ENCODE results near the gene ARHGAP30. TPM values are rescaled to one million over a fixed set of nuclear protein-coding genes. Genes with fewer than 3 reads are reported as not detected.
A peak's percentile ranks its signal among the peaks of the same experiment; 100 is the strongest.

ARHGAP30 gene
- total RNA-seq, 2 donors from 2014 or later, result 0.07 to 0.13 TPM

DNA sequence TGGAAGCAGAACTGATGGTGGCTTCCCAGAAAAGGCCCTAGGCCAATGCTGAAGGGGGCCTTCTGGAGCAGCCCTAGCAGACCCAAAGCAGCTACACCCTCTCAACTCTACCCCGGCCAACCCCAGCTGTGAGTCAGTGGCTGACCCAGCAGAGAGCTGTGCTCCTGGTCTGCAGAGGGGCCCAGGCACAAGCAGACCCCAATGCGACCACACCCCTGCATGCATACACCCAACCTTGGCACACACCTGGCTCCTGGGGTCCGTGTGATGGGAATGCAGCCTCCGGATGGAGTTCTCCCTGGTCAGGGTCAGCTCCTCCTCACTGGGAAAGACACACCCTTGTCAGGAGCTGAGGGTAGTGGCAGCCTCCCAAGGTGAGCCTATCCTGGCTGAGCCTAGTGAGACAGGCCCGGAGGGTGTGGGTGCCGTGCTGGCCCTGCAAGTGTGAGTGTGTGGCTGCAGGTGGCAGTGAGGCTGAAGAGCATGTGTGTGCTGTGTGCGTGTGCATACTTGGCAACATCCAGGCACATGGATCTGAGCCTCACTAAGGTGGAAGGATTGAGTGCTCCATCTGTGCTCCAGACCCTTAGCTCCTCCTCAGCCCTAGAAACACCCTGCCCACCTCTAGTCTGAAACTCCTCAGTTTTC is 3.9 kb upstream of the ARHGAP30 start:
- TF ChIP-seq, protein P1, sequence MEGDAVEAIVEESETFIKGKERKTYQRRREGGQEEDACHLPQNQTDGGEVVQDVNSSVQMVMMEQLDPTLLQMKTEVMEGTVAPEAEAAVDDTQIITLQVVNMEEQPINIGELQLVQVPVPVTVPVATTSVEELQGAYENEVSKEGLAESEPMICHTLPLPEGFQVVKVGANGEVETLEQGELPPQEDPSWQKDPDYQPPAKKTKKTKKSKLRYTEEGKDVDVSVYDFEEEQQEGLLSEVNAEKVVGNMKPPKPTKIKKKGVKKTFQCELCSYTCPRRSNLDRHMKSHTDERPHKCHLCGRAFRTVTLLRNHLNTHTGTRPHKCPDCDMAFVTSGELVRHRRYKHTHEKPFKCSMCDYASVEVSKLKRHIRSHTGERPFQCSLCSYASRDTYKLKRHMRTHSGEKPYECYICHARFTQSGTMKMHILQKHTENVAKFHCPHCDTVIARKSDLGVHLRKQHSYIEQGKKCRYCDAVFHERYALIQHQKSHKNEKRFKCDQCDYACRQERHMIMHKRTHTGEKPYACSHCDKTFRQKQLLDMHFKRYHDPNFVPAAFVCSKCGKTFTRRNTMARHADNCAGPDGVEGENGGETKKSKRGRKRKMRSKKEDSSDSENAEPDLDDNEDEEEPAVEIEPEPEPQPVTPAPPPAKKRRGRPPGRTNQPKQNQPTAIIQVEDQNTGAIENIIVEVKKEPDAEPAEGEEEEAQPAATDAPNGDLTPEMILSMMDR (conservative IDR thresholded peaks at IDR 0.05), result peak; percentile 18
- DNase-seq, result no peak
- Histone ChIP-seq H3K9me3 (ENCODE audit: control insufficient read depth, low read length) (no peaks in the 10 kb centered on the region), H3K4me3 (ENCODE audit: low read length) (no peak overlapping the region), H3K27me3 (ENCODE audit: control insufficient read depth, insufficient read depth, low read length, poor library complexity, severe bottlenecking) (no peaks in the 10 kb centered on the region), H3K9ac (ENCODE audit: extremely low read depth, low read length, poor library complexity, severe bottlenecking) (no peak overlapping the region), H3K36me3 (ENCODE audit: control insufficient read depth, insufficient read depth, low read length) (no peaks in the 10 kb centered on the region), H3K27ac (ENCODE audit: low read depth, low read length) (no peak overlapping the region), H3K4me1 (ENCODE audit: control insufficient read depth, insufficient read depth, low read length) (no peaks in the 10 kb centered on the region)
- Mint-ChIP-seq H3K27ac (no peak overlapping the region), H3K27me3 (ENCODE audit: insufficient read depth) (no peaks in the 10 kb centered on the region), H3K36me3 (ENCODE audit: low read depth) (no peaks in the 10 kb centered on the region), H3K9me3 (no peaks in the 10 kb centered on the region), H3K4me3 (no peak overlapping the region), H3K4me1 (peaks cover 11% of the 10 kb centered on the region)
- WGBS, 2 experiments (ENCODE audit: insufficient coverage in 1 of 2, insufficient read length in 1 of 2), result 67 to 78% methylated on average over 3 to 7 of the region's 7 CpGs

DNA sequence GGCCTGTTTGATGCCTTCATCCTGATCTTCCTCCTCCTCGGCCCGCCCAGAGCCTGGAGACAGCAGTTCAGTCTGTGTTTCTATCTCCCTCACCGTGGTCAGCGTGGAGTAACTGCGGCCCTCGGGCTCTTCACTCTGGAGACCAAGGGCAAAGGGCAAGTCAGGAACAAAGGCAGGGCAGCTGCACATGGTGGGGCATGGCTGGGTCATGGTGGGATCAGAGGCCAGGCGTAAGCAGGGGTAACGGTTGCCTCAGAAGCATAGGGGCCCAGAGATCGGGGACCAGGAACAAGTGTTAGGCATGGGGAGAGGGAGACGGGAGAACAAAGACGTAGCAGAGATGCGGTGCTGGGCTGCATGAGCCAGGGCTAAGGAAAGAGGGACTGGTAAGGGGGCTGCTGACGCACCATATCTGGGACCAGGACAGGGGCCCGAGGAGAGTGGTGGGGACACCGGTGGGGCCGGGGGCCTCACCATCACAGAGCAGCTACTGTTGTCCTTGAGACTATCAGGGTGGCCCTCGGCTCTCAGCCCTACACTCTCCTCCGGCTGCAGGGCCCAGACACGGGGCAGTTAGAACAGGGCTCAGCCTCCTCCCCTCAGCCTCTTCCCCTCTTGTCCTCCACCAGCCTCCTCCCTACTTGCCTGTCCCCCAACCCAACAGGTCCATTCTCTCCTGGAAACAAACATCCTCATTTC is 3.2 kb upstream of the ARHGAP30 start:
- Mint-ChIP-seq H3K4me3 (no peak overlapping the region), H3K36me3 (ENCODE audit: low read depth) (no peaks in the 10 kb centered on the region), H3K9me3 (no peaks in the 10 kb centered on the region), H3K27me3 (ENCODE audit: insufficient read depth) (no peaks in the 10 kb centered on the region), H3K27ac (no peak overlapping the region), H3K4me1 (peaks cover 11% of the 10 kb centered on the region)
- Histone ChIP-seq H3K4me1 (ENCODE audit: control insufficient read depth, insufficient read depth, low read length) (no peaks in the 10 kb centered on the region), H3K36me3 (ENCODE audit: control insufficient read depth, insufficient read depth, low read length) (no peaks in the 10 kb centered on the region), H3K27me3 (ENCODE audit: control insufficient read depth, insufficient read depth, low read length, poor library complexity, severe bottlenecking) (no peaks in the 10 kb centered on the region), H3K4me3 (ENCODE audit: low read length) (no peak overlapping the region), H3K9ac (ENCODE audit: extremely low read depth, low read length, poor library complexity, severe bottlenecking) (no peak overlapping the region), H3K9me3 (ENCODE audit: control insufficient read depth, low read length) (no peaks in the 10 kb centered on the region), H3K27ac (ENCODE audit: low read depth, low read length) (peak overlapping the region; percentile 47)
- no peak for DNase-seq
- 94 to 95% methylated on average over 12 to 19 of the region's 19 CpGs for WGBS, 2 experiments (ENCODE audit: insufficient coverage in 1 of 2, insufficient read length in 1 of 2)
- TF ChIP-seq, protein P1 (conservative IDR thresholded peaks at IDR 0.05), result no peak

DNA sequence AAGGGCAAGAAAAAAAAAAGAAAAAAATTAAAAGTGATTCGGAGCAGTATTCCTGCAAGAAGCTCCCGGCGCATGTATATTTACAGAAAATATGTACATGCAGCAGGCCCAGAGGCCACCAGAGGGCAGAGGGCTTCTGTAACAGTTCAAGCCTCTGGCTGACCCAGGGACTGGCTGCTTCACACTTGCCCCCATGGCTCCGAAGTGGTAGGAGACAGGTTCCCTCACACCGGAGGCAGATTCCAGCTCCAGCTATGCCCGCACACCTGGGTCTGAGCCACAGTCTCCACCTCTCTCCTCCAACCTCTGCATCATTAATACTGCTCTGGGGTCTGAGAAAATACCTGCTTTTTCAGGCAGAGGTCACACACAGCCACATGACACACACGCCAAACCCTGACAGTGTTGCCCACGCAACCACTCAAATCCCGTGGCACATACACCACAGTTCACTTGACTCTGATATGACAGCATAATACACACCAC is 2.2 kb upstream of the ARHGAP30 start:
- H3K36me3 Mint-ChIP-seq (ENCODE audit: low read depth), result no peaks in the 10 kb centered on the region
- Histone ChIP-seq H3K4me3 (ENCODE audit: low read length) (no peak overlapping the region), H3K4me1 (ENCODE audit: control insufficient read depth, insufficient read depth, low read length) (no peaks in the 10 kb centered on the region), H3K9ac (ENCODE audit: extremely low read depth, low read length, poor library complexity, severe bottlenecking) (no peak overlapping the region), H3K9me3 (ENCODE audit: control insufficient read depth, low read length) (no peaks in the 10 kb centered on the region), H3K27ac (ENCODE audit: low read depth, low read length) (no peak overlapping the region), H3K27me3 (ENCODE audit: control insufficient read depth, insufficient read depth, low read length, poor library complexity, severe bottlenecking) (no peaks in the 10 kb centered on the region), H3K36me3 (ENCODE audit: control insufficient read depth, insufficient read depth, low read length) (no peaks in the 10 kb centered on the region)
- H3K27ac Mint-ChIP-seq, result peak overlapping the region; percentile 37
- no peaks in the 10 kb centered on the region for H3K9me3 Mint-ChIP-seq
- peaks cover 11% of the 10 kb centered on the region for H3K4me1 Mint-ChIP-seq
- TF ChIP-seq, protein P1 (conservative IDR thresholded peaks at IDR 0.05), result peak; percentile 90
- no peak overlapping the region for H3K4me3 Mint-ChIP-seq
- WGBS, 2 experiments (ENCODE audit: insufficient coverage in 1 of 2, insufficient read length in 1 of 2), result 71 to 85% methylated on average over 6 to 9 of the region's 9 CpGs
- peak; percentile 90 for DNase-seq
- no peaks in the 10 kb centered on the region for H3K27me3 Mint-ChIP-seq (ENCODE audit: insufficient read depth)
